ENCODE results near the gene CREB3L4.

CREB3L4 gene

DNA sequence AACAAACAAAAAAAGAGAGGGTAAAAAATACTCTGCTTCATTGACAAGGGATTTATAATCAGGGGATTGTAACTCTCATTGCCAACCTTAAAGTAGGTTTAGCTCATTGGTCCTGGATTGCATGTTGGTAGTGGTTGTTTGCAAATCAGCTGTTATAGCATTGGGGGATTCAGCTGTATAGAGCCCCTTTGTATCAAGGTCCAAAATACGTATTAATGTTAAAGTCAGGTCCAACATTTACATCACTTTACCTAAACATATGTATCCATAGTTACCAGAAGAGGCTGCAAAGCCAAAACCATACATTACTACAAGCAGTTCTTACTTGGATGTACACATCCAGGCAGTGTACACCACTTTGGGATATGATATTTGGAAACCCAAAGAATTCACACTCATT lies 52.2 kb downstream of the CREB3L4 start:
- Mint-ChIP-seq H3K36me3 (ENCODE audit: insufficient read depth) (peaks cover 2% of the 10 kb centered on the region), H3K27ac (ENCODE audit: low read depth) (no peak overlapping the region), H3K4me1 (no peaks in the 10 kb centered on the region), H3K9me3 (no peaks in the 10 kb centered on the region), H3K27me3 (no peaks in the 10 kb centered on the region), H3K4me3 (no peak overlapping the region)
- ATAC-seq (replicated peaks; ENCODE audit: extremely low read depth, poor library complexity, severe bottlenecking) = no peak
- no peak for DNase-seq (ENCODE audit: low spot score in 2 of 2)

Data from central memory CD8-positive, alpha-beta T cell (primary cell).